Upper lobe of left lung (tissue), 4 donors: Measurements from ENCODE around the gene PDGFRA.
A peak's percentile ranks its signal among the peaks of the same experiment; 100 is the strongest.
"Not testable (repeated sequence)": the region's sequence is repeated elsewhere in the genome, so short reads cannot be mapped to it uniquely, and the experiment has no call there.

Source experiments
- POLR2A ChIP-seq, 4 donors: fragments of 450-650 bp; IDR thresholded peaks; one replicate each; pipeline ENCODE4 v1.5.1; 2016 to 2017; ENCODE audit warnings: antibody characterized with exemption in 4 of 4, mild to moderate bottlenecking in 2 of 4
- POLR2AphosphoS5 ChIP-seq, 2 donors: sonication (generic); formaldehyde crosslinking; IDR thresholded peaks; one replicate each; pipeline ENCODE4 v1.5.1; 2017; ENCODE audit warnings: antibody characterized with exemption in 2 of 2
- TF ChIP-seq, protein P1 (sequence below), 6 experiments: fragments of 450-650 bp in 4 of 6; fragments of 200-600 bp in 2 of 6; sonication (generic) in 2 of 6; IDR thresholded peaks; one replicate each; pipeline ENCODE4 v1.5.1; 2016 to 2019; ENCODE audit warnings: antibody characterized with exemption in 6 of 6

DNA sequence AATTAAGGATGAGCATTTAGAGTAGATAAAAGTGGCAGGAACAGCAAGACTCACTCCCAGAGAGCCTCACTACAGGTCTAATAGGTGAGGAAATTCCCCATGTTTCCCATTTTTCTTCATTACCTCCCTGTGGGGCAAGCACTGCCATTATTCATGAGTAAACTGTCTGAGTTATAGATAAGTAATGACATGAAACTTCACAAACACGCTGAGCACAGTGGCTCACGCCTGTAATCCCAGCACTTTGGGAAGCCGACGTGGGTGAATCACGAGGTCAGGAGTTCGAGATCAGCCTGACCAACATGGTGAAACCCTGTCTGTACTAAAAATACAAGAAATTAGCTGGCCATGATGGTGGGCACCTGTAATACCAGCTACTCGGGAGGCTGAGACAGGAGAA is 7.2 kb downstream of the PDGFRA start:
- peak in 1 of 2 donors; percentile 15 for TF ChIP-seq POLR2AphosphoS5 (IDR thresholded peaks at IDR 0.05)
- TF ChIP-seq, protein P1, sequence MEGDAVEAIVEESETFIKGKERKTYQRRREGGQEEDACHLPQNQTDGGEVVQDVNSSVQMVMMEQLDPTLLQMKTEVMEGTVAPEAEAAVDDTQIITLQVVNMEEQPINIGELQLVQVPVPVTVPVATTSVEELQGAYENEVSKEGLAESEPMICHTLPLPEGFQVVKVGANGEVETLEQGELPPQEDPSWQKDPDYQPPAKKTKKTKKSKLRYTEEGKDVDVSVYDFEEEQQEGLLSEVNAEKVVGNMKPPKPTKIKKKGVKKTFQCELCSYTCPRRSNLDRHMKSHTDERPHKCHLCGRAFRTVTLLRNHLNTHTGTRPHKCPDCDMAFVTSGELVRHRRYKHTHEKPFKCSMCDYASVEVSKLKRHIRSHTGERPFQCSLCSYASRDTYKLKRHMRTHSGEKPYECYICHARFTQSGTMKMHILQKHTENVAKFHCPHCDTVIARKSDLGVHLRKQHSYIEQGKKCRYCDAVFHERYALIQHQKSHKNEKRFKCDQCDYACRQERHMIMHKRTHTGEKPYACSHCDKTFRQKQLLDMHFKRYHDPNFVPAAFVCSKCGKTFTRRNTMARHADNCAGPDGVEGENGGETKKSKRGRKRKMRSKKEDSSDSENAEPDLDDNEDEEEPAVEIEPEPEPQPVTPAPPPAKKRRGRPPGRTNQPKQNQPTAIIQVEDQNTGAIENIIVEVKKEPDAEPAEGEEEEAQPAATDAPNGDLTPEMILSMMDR (IDR thresholded peaks at IDR 0.05) = not testable (repeated sequence)
- not testable (repeated sequence) for TF ChIP-seq POLR2A (IDR thresholded peaks at IDR 0.05)
